T1000 (cell line): ENCODE data around the gene COQ7.
A peak's percentile ranks its signal among the peaks of the same experiment; 100 is the strongest.

Experiments
- DNase-seq: peaks from one replicate; lab custom pipeline; 2025; ENCODE audit warnings: mixed read lengths; lab: John Stamatoyannopoulos, UW

COQ7 gene

DNA sequence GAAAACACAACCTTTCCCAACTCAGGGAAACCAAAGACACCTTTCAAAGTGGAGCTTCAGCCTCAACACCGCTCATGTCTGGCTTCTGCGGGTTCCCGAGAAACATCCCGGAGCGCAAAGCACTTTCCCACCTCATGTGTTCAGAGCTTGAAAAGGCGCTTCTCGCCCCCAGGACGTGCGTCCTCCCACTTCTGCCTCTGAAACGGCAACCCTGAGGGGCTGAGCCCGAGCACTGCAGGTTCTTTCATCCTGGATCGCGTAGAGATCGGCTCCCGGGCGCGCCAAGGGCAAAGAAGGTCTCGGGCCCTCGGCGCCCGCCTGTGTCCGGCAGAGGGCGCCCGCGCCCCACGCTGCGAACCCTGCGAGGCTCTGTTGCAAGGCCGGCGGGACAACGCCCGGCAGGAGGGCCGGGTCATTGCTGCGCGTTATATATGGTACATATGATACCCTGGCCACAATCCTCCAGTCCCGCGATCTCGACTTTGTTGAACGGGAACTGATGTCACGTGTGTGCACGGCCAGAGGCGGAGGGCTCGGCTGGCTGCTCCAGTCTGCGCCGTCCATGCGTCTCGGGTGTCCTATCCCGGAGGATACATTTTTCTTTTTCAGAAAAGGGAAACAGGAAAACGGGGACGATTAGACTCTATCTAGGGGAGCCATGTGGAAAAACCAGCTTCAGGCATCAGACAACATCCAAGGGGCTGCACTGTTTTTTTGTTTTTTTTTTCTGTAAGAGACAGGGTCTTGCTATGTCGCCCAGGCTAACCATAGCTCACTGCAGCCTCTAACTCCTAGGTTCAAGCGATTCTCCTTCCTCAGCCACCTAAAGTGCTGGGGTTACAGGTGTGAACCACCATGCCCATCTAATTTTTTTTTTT lies 19.1 kb downstream of the COQ7 start:
- peak; percentile 89 for DNase-seq

GRCh38 chr16:19088341-19088916 lies 21.0 kb downstream of the COQ7 start:
- no peak for DNase-seq

GRCh38 chr16:19089410-19089955 lies 22.1 kb downstream of the COQ7 start:
- no peak for DNase-seq

GRCh38 chr16:19090916-19091315 lies 23.5 kb downstream of the COQ7 start:
- no peak for DNase-seq

GRCh38 chr16:19092653-19093410 lies 25.4 kb downstream of the COQ7 start:
- DNase-seq = no peak

DNA sequence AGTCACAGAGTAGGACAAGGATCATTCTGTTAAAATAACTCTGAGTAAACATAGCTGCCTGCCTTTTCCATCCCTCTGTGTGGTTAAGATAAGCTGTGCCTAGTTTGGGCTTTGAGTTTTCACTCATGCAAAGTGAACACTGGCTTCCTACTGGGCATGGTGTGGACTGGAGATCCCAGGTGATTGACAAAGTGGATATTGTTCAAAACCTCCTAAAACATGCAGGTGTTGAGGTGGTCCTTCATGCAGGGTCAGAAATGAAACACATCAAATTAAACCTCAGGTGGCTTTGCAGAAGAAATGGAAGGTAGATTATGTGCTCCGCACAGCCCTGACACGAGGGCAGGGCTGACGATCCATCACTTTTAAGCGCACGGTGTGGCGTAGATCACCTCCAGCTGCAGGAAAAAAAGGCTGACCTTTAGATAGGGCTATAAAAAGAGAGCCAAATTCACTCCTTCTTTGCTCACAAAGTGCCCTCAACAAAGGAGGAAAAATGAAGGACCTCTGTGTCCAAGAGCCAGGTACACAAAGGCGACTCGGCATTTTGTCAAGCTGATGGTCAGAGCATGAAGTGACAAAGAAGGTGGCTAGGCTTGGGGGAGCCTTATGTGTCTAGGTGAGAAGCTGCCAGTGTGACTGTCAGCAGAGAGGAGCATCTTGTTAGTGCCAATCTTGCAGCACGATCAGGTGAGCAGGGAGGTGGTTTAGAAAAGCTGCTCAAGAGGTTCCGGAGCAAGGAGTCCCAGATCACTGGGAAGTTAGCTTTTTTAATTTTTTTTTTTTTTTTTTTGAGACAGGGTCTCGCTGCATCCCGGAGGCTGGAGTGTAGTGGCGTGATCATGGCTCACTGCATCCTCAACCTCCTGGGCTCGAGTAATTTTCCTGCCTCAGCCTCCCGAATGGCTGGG lies 26.5 kb downstream of the COQ7 start:
- DNase-seq = no peak

DNA sequence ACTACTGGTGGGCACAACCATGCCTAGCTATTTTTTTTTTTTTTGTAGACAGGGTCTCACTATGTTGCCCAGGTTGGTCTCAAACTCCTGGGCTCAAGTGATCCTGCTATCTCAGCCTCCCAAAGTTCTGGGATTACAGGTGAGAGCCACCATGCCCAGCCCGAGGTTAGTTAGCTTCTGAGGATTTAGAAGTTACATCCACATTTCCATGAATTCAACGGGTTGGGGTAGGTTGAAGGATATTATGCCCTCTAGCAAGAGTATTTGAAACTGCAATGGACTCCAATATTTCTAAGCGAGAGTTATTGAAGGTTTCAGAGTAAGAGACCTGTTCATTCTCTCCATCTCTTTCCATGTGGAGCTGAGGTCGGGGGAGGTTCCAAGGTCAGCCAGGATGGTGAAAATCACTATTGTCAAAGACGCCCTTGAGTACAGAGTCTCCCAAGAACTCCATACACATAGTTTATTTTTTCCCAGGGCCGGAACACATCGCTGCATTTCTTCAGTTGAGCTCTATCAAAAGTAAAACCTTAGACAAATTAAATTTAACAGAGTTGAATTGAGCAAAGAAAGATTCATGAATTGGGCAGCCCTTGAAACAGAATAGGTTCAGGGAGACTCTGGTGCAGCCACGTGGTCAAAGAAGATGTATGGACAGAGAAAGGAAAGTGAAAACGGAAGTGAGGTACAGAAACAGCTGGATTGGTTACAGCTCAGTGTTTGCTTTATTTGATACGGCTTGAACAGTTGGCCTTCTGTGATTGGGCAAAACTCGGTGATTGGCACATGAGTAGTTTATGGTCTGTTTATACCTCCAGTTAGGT lies 27.3 kb downstream of the COQ7 start:
- DNase-seq = no peak

DNA sequence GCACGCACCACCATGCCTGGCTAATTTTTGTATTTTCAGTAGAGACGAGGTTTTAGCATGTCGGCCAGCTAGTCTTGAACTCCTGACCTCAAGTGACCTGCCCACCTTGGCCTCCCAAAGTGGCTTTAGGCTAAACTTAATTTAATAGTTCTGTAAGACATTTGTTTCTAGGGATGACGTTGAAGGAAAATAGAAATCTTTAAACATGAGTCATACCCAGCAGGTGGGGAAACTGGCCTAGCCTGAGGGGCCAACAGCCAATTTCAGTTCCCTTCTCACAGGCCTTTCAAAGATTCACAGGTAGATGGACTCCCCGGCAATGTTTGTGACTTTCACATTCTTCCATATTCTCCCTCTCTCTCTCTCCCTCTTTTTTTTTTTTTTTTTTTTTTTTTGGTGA lies 28.2 kb downstream of the COQ7 start:
- DNase-seq = no peak

GRCh38 chr16:19098173-19098572 lies 30.8 kb downstream of the COQ7 start:
- DNase-seq = no peak

DNA sequence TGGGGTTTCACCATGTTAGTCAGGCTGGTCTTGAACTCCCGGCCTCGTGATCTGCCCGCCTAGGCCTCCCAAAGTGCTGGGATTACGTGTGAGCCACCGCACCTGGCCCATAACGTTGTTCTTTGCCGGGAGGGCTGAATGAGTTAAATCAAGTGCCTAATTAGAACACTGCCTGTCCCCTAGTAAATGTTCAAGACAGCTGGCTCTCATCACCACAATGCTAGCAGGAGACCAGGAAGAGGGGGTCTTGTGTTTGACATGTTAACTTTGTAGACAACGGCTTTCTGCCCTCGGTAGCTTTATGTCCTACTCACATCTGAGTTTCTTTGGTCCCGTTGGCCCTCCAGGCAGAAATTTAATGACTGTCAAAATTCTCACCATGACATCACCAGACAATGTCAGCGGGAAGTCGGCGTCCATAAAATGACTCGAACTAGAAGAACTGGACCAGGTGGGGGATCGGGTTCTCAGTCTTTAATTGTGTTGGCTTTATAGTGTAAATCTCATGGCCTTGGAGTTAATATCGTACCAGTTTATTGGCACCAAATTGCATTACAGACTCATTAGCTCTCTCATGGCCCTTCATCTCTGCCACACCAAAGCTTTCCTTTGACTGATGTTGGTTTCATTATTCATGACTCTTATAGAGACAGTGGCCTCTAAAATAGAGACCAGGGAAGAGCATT lies 34.9 kb downstream of the COQ7 start:
- DNase-seq = no peak

GRCh38 chr16:19104607-19105006 lies 37.2 kb downstream of the COQ7 start:
- no peak for DNase-seq

GRCh38 chr16:19105131-19105530 lies 37.7 kb downstream of the COQ7 start:
- DNase-seq = no peak

DNA sequence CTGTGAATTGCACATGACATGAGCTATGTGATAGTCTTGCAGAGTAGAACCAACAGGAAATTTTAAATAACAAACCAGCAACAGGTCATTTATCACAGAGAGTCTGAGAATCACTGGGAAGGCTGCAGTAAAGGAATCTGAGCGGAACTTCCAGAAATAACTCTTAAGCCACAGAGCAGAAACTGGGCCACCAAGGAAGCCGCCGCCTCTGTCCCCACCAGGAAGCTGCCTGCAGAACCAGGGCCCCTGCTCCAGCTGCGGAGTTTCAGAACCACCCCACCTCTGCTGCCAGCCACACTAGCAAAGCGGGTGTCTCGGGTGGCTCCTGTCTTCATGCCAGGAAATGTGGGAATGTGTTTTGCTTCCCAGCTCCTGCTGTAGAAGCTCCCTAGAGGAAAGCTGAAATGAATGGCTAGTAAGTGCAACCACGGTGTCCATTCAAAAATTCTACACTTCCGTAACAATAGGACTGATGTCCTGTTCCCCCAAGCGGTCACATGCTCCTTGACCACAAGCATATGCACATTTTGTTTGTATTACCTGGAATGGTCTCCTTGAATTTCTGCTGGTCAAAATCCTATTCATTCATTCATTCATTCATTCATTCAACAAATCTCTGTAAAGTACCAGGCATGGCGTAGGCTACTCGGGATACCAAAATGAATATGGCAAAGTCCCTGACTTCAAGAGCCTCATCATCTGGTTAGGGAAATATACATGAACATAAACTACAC lies 38.6 kb downstream of the COQ7 start:
- no peak for DNase-seq

DNA sequence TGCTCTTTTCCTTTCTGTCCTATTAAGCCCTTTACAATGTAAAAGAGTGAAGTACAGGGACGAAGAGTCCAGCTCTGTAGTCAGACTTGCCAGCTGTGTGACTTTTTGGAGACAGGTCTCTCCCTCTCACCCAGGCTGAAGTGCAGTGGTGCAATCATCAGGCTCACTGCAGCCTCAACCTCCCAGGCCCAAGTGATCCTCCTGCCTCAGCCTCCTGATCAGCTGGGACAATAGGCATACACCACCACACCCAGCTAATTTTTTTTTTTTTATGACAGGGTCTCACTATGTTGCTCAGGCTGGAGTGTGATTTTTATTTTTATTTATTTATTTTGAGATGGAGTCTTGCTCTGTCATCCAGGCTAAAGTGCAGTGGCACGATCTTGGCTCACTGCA lies 39.2 kb downstream of the COQ7 start:
- DNase-seq = no peak

DNA sequence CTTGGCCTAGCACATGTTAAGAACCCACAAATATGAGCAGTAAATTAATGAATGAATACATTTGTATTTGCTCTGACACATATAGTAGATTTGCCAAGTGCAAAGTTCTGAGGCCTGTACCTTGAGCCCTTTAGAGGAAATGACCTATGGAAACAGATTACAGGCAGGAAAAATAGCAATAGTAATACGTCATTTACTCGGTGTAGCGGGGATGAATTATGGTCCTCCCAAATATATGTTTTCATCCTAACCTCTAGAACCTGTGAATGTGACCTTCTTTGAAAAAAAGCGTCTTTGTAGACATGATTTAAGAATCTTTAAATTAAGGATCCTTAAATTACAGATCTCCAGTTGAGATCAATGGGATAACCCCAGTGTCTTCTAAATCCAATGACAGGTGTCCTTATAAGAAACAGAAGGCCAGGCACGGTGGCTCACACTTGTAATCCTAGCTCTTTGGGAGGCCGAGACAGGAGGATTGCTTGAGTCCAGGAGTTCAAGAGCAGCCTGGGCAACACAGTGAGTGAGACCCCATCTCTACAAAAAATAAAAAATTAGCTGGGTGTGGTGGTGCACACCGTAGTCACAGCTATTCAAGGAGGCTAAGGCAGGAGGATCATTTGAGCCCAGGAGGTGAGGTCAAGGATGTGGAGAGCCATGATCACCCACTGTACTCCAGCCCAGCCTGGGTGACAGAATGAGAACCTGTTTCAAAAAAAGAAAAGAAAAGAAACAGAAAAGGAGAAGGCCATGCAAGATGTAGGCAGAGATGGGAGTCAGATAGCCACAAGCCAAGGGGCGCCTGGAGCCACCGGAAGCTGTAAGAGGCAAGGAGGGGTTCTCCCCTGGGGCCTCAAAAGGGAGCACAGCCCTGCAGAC lies 41.2 kb downstream of the COQ7 start:
- DNase-seq = no peak

DNA sequence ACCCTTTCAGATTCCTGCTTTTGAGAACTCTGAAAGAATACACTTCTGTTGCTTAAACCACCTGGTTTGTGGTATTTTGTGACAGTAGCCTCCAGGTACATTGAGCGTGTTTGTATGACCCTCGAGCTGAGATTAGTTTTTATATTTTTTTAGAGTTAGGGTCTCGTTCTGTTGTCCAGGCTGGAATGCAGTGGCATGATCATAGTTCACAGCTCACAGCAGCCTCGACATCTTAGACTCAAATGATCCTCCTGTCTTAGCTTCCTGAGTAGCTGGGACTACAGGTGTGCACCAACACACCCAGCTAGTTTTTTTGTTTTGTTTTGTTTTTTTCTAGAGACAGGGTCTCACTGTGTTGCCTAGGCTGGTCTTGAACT lies 41.9 kb downstream of the COQ7 start:
- DNase-seq = no peak

DNA sequence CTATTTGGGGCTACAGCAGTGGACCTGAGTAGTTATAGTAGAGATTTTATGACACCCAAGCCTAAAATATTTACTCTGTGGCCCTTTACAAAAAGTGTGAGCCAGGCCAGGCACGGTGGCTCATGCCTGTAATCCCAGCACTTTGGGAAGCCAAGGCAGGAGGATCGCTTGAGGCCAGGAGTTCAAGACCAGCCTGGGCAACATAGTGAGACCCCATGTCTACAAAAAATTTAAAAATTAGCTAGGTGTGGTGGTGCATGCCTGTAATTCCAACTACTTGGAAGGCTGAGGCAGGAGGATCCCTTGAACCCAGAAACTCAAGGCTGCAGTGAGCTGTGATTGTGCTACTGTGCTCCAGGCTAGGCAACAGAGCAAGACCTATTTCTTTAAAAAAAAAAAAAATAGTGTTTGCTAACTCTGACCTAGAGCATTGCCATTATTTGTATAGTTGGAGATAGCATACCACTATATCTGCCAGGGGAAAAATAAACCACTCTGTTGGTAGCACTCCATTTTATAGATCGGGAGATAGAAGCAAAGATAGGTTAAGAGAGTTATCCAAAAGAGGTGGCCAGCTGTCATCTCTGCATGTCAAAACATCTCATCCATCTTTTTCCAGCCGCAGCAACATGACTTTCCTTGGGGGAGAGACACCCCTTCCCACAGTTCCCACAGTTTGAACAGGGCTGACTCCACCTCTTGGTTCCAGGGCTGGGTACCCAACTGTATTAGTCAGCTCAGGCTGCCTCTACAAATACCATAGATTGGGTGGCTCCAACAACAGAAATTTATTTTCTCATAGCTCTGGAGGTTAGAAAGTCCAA lies 43.3 kb downstream of the COQ7 start:
- DNase-seq = no peak

- no peak for DNase-seq
Observed at GRCh38 chr16:19112099-19112407, 44.6 kb downstream of the COQ7 start.
